ENCODE results near the gene GFER. TPM values are rescaled to one million over a fixed set of nuclear protein-coding genes. Genes with fewer than 3 reads are reported as not detected.
A peak's percentile ranks its signal among the peaks of the same experiment; 100 is the strongest.

GFER gene
- total and polyA plus RNA-seq, 4 donors = 7.4 to 28.4 (median 15.1) TPM

GRCh38 chr16:2007081-2007836 lies 23.3 kb downstream of the GFER start:
- H3K27me3 ChIP-seq (ENCODE audit: control insufficient read depth in 4 of 4, insufficient read depth in 4 of 4, low read length in 3 of 4) = no peaks in the 10 kb centered on the region
- peaks cover under 1 to 11% (median 2%) of the 10 kb centered on the region in 4 donors for H3K36me3 ChIP-seq (ENCODE audit: control insufficient read depth in 4 of 4, insufficient read depth in 3 of 4, low read depth in 1 of 4, low read length in 3 of 4)
- WGBS = 73% methylated on average over 16 of the region's 16 CpGs
- H3K9ac ChIP-seq (ENCODE audit: low read depth in 1 of 2, low read length in 2 of 2) = peak overlapping the region in 1 of 2 donors; percentile 5
- no peak overlapping the region for H3K4me3 ChIP-seq (ENCODE audit: low read depth in 1 of 3, low read length in 3 of 3)
- no peaks in the 10 kb centered on the region for H3K9me3 ChIP-seq (ENCODE audit: control insufficient read depth in 4 of 4, low read length in 3 of 4)
- peaks cover 36 to 59% (median 53%) of the 10 kb centered on the region in 4 donors for H3K4me1 ChIP-seq (ENCODE audit: control insufficient read depth in 4 of 4, insufficient read depth in 4 of 4, low read length in 3 of 4)
- H3K27ac ChIP-seq (ENCODE audit: low read depth in 1 of 2, low read length in 2 of 2) = peak overlapping the region; percentile 23 to 60
- TF ChIP-seq NR2F2 (IDR thresholded peaks at IDR 0.05) = no peak
- no peak for TF ChIP-seq YY1 (IDR thresholded peaks at IDR 0.05)
- no peak for TF ChIP-seq GABPA (IDR thresholded peaks at IDR 0.05 in 1 of 2, conservative IDR thresholded peaks at IDR 0.05 in 1 of 2)
- no peak for TF ChIP-seq FOXA1 (IDR thresholded peaks at IDR 0.05)
- no peak for TF ChIP-seq HNF4A (conservative IDR thresholded peaks at IDR 0.05)
- TF ChIP-seq SP1 (IDR thresholded peaks at IDR 0.05) = no peak
- TF ChIP-seq EGR1 (IDR thresholded peaks at IDR 0.05; ENCODE audit: low read depth in 2 of 2) = no peak
- no peak for TF ChIP-seq TAF1 (conservative IDR thresholded peaks at IDR 0.05)
- no peak for TF ChIP-seq FOXA2 (IDR thresholded peaks at IDR 0.05)
- TF ChIP-seq RXRA (IDR thresholded peaks at IDR 0.05) = no peak
- TF ChIP-seq HNF4G (IDR thresholded peaks at IDR 0.05) = no peak
- TF ChIP-seq CTCF (IDR thresholded peaks at IDR 0.05; ENCODE audit: low read depth, low read length, missing input control) = no peak
- no peak for TF ChIP-seq MAX (IDR thresholded peaks at IDR 0.05)
- TF ChIP-seq ZBTB33 (IDR thresholded peaks at IDR 0.05) = no peak
- no peak for TF ChIP-seq RAD21 (IDR thresholded peaks at IDR 0.05)
- no peak for TF ChIP-seq ATF3 (IDR thresholded peaks at IDR 0.05)
- TF ChIP-seq JUND (IDR thresholded peaks at IDR 0.05) = no peak
- DNase-seq (ENCODE audit: low spot score) = no peak

- DNase-seq (ENCODE audit: low spot score) = no peak
- H3K4me3 ChIP-seq (ENCODE audit: low read depth in 1 of 3, low read length in 3 of 3) = peak overlapping the region; percentile 8 to 47 (median 41)
- TF ChIP-seq FOXA2 (IDR thresholded peaks at IDR 0.05) = no peak
- no peak for TF ChIP-seq GABPA (IDR thresholded peaks at IDR 0.05 in 1 of 2, conservative IDR thresholded peaks at IDR 0.05 in 1 of 2)
- TF ChIP-seq MAX (IDR thresholded peaks at IDR 0.05) = no peak
- TF ChIP-seq RAD21 (IDR thresholded peaks at IDR 0.05) = no peak
- TF ChIP-seq ATF3 (IDR thresholded peaks at IDR 0.05) = no peak
- no peak for TF ChIP-seq YY1 (IDR thresholded peaks at IDR 0.05)
- no peak for TF ChIP-seq RXRA (IDR thresholded peaks at IDR 0.05)
- TF ChIP-seq HNF4A (conservative IDR thresholded peaks at IDR 0.05) = no peak
- TF ChIP-seq REST (IDR thresholded peaks at IDR 0.05) = no peak
- no peak for TF ChIP-seq ZBTB33 (IDR thresholded peaks at IDR 0.05)
These were observed 24.1 kb downstream of the GFER start for GRCh38 chr16:2008009-2008526.

More at GRCh38 chr16:2008009-2008526, 24.1 kb downstream of the GFER start:
- 34% methylated on average over 15 of the region's 15 CpGs for WGBS
- Histone ChIP-seq H3K9ac (ENCODE audit: low read depth in 1 of 2, low read length in 2 of 2) (peak overlapping the region in 1 of 2 donors; percentile 5), H3K27me3 (ENCODE audit: control insufficient read depth in 4 of 4, insufficient read depth in 4 of 4, low read length in 3 of 4) (no peaks in the 10 kb centered on the region), H3K36me3 (ENCODE audit: control insufficient read depth in 4 of 4, insufficient read depth in 3 of 4, low read depth in 1 of 4, low read length in 3 of 4) (peaks cover 0 to 4% (median under 1%) of the 10 kb centered on the region in 4 donors), H3K9me3 (ENCODE audit: control insufficient read depth in 4 of 4, low read length in 3 of 4) (no peaks in the 10 kb centered on the region), H3K4me1 (ENCODE audit: control insufficient read depth in 4 of 4, insufficient read depth in 4 of 4, low read length in 3 of 4) (peaks cover 36 to 59% (median 53%) of the 10 kb centered on the region in 4 donors), H3K27ac (ENCODE audit: low read depth in 1 of 2, low read length in 2 of 2) (peak overlapping the region; percentile 23 to 60)
